AG04449 (cell line): ENCODE results near the gene RNF19B.

Experiments used
- CTCF ChIA-PET: fragments of 350-600 bp; formaldehyde crosslinking; extraction: SDS; loops from one replicate; lab custom pipeline; 2021; ENCODE audit warnings: antibody characterized with exemption; lab: Yijun Ruan, JAX
- POLR2A ChIA-PET: fragments of 400-600, 350-600 bp; formaldehyde crosslinking; extraction: SDS; loops from one replicate; lab custom pipeline; 2020; ENCODE audit warnings: antibody characterized with exemption, inconsistent platforms; lab: Yijun Ruan, JAX
- DNase-seq: peaks from one replicate; pipeline ENCODE4 v3.0.0-alpha.2; 2010; ENCODE audit warnings: low read depth, low spot score
- H3K4me3 ChIP-seq: 2 replicates; pipeline ENCODE4 v1.5.1; 2011; ENCODE audit warnings: low read depth, mild to moderate bottlenecking, control low read depth, low read length
- TF ChIP-seq, protein P1 (sequence below): IDR thresholded peaks from one replicate; pipeline ENCODE4 v1.5.1; 2011; ENCODE audit warnings: mild to moderate bottlenecking, moderate library complexity, low read length, control low read depth, inconsistent platforms; ENCODE audit not compliant: insufficient read depth; ENCODE audit errors: missing control alignments

The RNF19B gene

DNA sequence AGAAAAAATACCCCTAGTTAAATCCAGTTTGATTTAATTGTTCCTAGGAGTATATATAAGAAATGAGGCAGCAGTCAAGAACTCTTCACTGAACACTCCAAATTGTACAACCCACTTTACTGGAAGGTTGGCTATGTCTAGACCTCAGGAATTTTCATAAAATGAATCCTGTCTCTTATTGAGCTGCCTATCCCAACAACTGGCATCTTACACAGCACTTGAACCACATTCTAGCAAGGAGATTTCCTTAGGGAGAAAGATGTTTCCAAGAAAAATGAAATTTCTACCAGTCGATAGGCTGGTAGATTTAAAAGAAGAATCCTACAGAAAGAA, 16.3 kb downstream of the RNF19B start:
- ChIA-PET POLR2A (no interaction called here), CTCF (interaction anchor here (0.8 to 10.7 kb wide), 4 partner anchors 11 to 59 kb away, joined by 3 to 101 read pairs (median 6); no protein-coding TSS in a partner anchor)
- no peak for DNase-seq
- TF ChIP-seq, protein P1, sequence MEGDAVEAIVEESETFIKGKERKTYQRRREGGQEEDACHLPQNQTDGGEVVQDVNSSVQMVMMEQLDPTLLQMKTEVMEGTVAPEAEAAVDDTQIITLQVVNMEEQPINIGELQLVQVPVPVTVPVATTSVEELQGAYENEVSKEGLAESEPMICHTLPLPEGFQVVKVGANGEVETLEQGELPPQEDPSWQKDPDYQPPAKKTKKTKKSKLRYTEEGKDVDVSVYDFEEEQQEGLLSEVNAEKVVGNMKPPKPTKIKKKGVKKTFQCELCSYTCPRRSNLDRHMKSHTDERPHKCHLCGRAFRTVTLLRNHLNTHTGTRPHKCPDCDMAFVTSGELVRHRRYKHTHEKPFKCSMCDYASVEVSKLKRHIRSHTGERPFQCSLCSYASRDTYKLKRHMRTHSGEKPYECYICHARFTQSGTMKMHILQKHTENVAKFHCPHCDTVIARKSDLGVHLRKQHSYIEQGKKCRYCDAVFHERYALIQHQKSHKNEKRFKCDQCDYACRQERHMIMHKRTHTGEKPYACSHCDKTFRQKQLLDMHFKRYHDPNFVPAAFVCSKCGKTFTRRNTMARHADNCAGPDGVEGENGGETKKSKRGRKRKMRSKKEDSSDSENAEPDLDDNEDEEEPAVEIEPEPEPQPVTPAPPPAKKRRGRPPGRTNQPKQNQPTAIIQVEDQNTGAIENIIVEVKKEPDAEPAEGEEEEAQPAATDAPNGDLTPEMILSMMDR = no peak
- H3K4me3 ChIP-seq = no peak overlapping the region

DNA sequence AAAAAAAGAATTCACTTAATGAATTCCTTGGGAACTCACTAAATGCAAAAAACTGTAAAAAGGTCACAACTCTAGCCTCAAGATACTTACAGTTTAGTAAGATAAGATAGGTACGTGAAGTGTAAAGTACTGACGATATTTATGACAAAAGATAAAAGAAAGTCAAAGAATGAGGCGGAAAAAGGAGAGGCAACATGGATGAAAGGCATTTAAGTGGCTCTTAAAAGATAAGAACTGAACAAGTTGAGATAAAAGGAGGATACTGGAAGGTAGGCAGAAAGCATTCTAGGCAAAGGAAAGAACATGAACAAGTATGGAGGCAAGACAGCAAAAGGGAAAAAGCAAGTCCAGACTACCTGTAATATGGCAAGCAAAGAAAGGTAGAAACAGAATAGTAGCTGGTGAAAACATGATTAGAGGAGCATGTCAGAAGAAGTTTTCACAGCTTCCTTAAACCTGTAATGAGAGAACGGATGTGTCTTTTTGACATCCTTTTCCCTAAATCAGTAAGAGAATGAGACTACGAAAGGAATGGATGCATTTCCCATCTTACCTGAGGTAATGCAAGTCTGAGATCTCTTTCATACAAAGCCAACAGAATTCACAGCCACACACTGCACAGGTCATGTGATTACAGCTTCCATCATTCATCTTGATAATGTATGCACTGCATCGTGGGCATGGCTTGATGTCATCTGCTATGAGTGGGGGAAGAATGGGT, 16.8 kb downstream of the RNF19B start:
- CTCF ChIA-PET = interaction anchor here (1.2 to 10.7 kb wide), 3 partner anchors 16 to 59 kb away, joined by 3 to 101 read pairs (median 10); no protein-coding TSS in a partner anchor
- DNase-seq = no peak
- no peak overlapping the region for H3K4me3 ChIP-seq
- POLR2A ChIA-PET = no interaction called here
- TF ChIP-seq, protein P1 = no peak

DNA sequence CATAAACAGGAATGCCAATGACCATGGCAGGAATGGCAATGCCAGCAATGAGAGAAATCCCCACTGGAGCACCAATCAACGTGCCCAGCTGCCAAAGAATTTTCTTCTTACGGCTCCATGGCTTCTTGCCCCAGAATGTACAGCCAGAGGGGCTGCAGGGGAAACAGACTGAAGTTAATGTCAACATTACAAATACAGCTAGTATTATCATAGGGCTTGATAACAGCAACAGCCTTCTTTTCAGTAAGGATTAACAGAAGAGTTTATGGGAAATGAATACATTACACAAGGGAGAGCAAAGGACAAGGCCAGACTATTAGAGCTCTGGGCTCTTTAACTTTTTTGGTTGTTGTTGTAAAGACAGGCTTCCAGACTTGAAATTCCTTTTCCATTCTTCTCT, 18.2 kb downstream of the RNF19B start:
- ChIA-PET CTCF (interaction anchor here (1.3 to 10.7 kb wide), 3 partner anchors 10 to 15 kb away, joined by 4 to 101 read pairs (median 4); no protein-coding TSS in a partner anchor), POLR2A (no interaction called here)
- TF ChIP-seq, protein P1 = no peak
- no peak overlapping the region for H3K4me3 ChIP-seq
- no peak for DNase-seq

DNA sequence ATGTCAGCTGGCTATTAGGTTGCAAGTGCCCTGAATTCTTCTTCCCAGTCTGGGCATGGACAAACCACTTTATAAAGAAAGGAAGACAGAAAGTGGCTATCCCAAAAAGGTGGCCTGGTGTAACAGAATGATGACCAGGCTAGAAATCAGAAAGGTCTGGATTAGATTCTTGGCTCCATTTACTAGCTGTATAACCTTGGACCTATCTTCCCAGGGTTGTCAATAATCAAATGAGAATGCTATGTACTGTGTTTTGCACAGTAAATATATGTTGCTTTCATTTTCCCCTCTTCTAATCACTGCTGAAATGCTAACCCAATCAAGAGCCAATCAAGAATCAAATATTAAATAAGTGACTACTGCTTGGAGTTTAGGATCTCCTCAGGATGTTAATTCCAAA, 20.4 kb downstream of the RNF19B start:
- no peak for DNase-seq
- ChIA-PET POLR2A (no interaction called here), CTCF (interaction anchor here (0.8 to 10.7 kb wide), 4 partner anchors 13 to 142 kb away, joined by 3 to 101 read pairs (median 8); no protein-coding TSS in a partner anchor)
- TF ChIP-seq, protein P1 = no peak
- no peak overlapping the region for H3K4me3 ChIP-seq

DNA sequence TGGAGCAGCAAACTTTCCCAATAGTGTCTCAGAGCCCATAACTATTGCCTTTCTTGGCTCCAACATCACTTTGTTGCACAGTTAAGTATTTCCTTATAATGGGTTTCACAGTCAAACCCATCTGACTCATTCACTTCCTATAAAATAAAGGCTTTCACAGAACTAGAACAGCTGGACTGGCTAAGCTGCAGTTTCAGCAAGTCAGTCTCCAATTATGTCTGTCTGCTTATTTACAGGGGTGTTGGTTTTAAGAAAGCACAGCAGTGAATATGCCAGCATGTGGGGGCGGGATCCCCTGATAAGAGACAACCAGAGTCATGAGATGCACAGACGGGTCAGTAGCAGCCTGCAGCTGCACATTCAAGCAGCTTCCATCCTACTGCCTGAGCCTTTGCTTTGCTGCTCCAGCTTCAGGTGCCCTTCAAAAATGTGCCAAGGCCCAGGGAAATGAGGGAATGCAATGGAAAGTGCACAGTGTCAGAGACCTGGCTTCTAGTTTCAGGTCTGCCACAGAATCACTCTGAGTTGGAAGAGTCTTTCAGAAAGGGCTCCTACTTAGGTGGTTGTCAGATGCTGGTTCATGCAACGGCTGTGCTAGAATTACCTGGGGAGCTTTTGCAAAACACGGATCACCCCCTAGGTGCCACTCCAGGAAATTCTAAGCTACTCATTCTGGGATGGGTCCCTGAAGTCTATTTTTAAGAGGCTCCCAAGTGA, 24.8 kb downstream of the RNF19B start:
- ChIA-PET CTCF (interaction anchor here (1.3 to 15.5 kb wide), 6 partner anchors 8 to 146 kb away, joined by 5 to 188 read pairs (median 30); no protein-coding TSS in a partner anchor), POLR2A (interaction anchor here (1.2 to 1.7 kb wide), 2 partner anchors 29 to 68 kb away, joined by 3 read pairs; no protein-coding TSS in a partner anchor)
- peak; percentile 74 for DNase-seq
- TF ChIP-seq, protein P1 = no peak
- no peak overlapping the region for H3K4me3 ChIP-seq

DNA sequence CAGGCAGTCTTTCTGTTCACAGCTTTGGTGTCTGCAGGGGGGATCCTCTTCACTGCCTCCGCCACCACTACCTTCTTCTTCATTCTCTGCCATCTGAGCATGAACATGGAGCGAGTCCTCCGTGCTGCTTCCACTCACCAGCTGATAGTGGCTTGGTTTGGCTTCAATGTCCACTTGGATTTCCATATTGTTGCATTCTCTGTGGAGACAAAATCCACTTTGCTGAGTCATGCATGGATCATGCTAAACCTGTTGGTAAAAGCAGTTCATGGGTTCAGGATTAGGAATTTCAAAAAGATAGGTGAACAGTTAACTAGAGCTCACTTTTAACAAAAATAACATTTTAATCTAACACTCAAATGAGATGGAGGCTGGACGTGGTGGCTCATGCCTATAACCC, 27.5 kb downstream of the RNF19B start:
- POLR2A ChIA-PET = no interaction called here
- CTCF ChIA-PET = interaction anchor here (0.9 to 15.5 kb wide), 10 partner anchors 12 to 190 kb away, joined by 3 to 277 read pairs (median 4); no protein-coding TSS in a partner anchor
- no peak overlapping the region for H3K4me3 ChIP-seq
- TF ChIP-seq, protein P1 = no peak
- DNase-seq = no peak
